Stimulated activated CD4-positive, alpha-beta T cell treated with anti-CD3 and anti-CD28 coated beads, Interleukin-15, amount 100 ng/mL, for 24 hours (primary cell): ENCODE measurements around the gene SLC6A14.

ENCODE experiments used
- DNase-seq: peaks from one replicate; pipeline ENCODE4 v3.0.0-alpha.2; 2020

SLC6A14 gene

GRCh38 chrX:116436358-116436816, at the start of gene SLC6A14:
TSS of gene SLC6A14 (plus strand) at chrX:116436606. CDS start at chrX:116436710, 104 bp downstream.
- no peak for DNase-seq

- no peak for DNase-seq
Measured at GRCh38 chrX:116395752-116396151, 40.7 kb upstream of the SLC6A14 start.

- DNase-seq, result no peak
Measured at GRCh38 chrX:116399681-116400080, 36.7 kb upstream of the SLC6A14 start.

- DNase-seq, result no peak
Measured at GRCh38 chrX:116409219-116409618, 27.2 kb upstream of the SLC6A14 start.

GRCh38 chrX:116413273-116413672, 23.1 kb upstream of the SLC6A14 start:
- DNase-seq, result no peak

GRCh38 chrX:116417214-116417613, 19.2 kb upstream of the SLC6A14 start:
- DNase-seq, result no peak

GRCh38 chrX:116417968-116418367, 18.4 kb upstream of the SLC6A14 start:
- DNase-seq, result no peak

GRCh38 chrX:116427978-116428377, 8.4 kb upstream of the SLC6A14 start:
- DNase-seq, result no peak

GRCh38 chrX:116435597-116435996, 809 bp upstream of the SLC6A14 start:
- no peak for DNase-seq

- no peak for DNase-seq
Measured at GRCh38 chrX:116449156-116449555, 12.8 kb downstream of the SLC6A14 start.

- DNase-seq, result no peak
Measured at GRCh38 chrX:116462822-116463221, 26.4 kb downstream of the SLC6A14 start, which contains the start of gene CT83. TSS of gene CT83 (minus strand) at chrX:116462976. CDS start at chrX:116462856, 120 bp downstream.

GRCh38 chrX:116480059-116480458, 43.7 kb downstream of the SLC6A14 start:
- DNase-seq, result no peak

- DNase-seq, result no peak
Measured at GRCh38 chrX:116490104-116490503, 53.7 kb downstream of the SLC6A14 start.

- DNase-seq, result no peak
Measured at GRCh38 chrX:116493271-116493670, 56.9 kb downstream of the SLC6A14 start.

GRCh38 chrX:116499780-116500179, 63.4 kb downstream of the SLC6A14 start:
- DNase-seq, result no peak
